Fibroblast of skin of scalp (primary cell): ENCODE measurements around the gene ADGRG1. TPM values are rescaled to one million over a fixed set of nuclear protein-coding genes. Genes with fewer than 3 reads are reported as not detected.
"Not testable (repeated sequence)": the region's sequence is repeated elsewhere in the genome, so short reads cannot be mapped to it uniquely, and the experiment has no call there.

Experiments
- DNase-seq: peaks from one replicate; pipeline ENCODE4 v3.0.0-alpha.2; 2013
- polyA plus RNA-seq, 2 experiments: library from polyadenylated mRNA; unstranded; fragments of 120-200 nt; gene quantifications; one replicate each; pipeline ENCODE4 v1.2.1, GENCODE V29; 2013; ENCODE audit not compliant: insufficient read length in 2 of 2

ADGRG1 gene
- polyA plus RNA-seq (2013, experiment 1 of 2; ENCODE audit: insufficient read length) = 1.8 TPM
- polyA plus RNA-seq (2013, experiment 2 of 2; ENCODE audit: insufficient read length) = 4.1 TPM

- DNase-seq = peak; percentile 95
Measured at GRCh38 chr16:57628008-57628781, at the start of gene ADGRG1. TSS of gene ADGRG1 (plus strand) at chr16:57628630. CDS start at chr16:57650288, 21,658 bp downstream.

GRCh38 chr16:57579361-57579665 lies 49.1 kb upstream of the ADGRG1 start:
- DNase-seq = no peak

- DNase-seq = no peak
Measured at GRCh38 chr16:57585051-57585687, 43.3 kb upstream of the ADGRG1 start.

- no peak for DNase-seq
Measured at GRCh38 chr16:57588831-57589230, 39.6 kb upstream of the ADGRG1 start.

GRCh38 chr16:57589374-57589773 lies 39.1 kb upstream of the ADGRG1 start:
- DNase-seq = no peak

- DNase-seq = peak; percentile 44
Measured at GRCh38 chr16:57590654-57591085, 37.8 kb upstream of the ADGRG1 start.

DNA sequence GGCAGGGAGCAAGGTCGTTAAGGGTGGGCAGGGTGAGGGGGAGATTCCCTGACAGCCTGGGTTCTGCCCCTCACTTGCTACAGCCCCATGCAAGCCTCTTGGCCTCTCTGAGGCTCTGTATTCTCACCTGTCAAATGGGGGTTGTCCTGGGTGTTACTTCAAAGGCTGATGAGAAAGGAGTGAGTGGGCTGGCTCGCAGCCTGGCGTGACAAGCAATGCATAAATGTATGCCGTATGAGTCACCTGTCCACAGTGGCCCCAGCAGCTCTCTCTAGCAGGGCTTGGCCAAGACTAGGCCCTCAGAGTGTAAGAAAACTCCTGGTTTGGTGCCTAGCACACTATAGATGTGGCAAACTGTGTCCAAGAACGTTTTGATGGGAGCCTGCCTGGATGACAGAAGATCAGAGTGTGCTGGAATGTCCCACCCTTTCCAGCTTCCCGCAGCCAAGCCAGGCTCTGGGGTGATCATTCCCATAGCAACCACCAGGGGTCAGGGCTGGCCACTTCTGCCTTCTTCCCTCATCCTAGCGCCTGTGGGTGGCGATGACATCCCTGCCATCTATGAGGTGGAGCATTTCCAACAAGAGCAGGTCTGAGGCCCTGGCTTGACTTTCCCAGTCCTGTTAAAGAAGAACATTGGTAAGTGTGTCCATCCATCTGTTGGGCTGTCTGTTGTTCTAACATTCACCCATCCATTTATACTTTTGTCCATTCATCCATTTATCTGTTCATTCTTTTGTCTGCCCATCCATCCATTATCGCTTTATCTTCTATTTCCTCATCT lies 37.2 kb upstream of the ADGRG1 start:
- DNase-seq = peak; percentile 72

DNA sequence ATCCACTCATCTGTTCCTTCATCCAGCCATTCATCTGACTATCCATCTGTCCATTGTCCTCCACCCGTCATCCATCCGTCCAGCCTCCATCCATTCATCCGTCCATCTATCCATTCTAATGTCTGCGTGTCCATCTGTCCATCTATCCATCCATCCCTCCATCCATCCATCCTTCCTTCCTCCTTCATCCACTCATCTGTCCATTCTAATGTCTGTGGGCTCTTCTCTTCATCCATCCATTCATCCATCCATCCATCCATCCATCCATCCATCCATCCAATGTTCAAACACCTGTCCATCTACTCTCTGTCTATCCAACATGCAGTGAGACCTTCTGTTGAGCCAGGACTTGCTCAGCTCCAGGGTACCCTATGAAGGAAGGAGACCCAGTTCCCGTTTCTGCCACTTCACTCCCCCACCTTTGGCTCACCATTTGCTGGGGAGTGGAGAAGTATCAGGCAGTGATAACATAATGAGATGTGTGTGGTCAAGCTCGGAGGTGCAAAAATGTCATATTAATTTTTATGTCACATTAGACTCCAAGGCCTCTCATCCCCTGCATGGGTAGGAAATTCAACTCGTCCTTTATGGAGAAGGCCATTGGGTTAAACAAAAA lies 36.5 kb upstream of the ADGRG1 start:
- DNase-seq = no peak

- DNase-seq = no peak
Measured at GRCh38 chr16:57592591-57593003, 35.8 kb upstream of the ADGRG1 start.

- DNase-seq = no peak
Measured at GRCh38 chr16:57593021-57593420, 35.4 kb upstream of the ADGRG1 start.

DNA sequence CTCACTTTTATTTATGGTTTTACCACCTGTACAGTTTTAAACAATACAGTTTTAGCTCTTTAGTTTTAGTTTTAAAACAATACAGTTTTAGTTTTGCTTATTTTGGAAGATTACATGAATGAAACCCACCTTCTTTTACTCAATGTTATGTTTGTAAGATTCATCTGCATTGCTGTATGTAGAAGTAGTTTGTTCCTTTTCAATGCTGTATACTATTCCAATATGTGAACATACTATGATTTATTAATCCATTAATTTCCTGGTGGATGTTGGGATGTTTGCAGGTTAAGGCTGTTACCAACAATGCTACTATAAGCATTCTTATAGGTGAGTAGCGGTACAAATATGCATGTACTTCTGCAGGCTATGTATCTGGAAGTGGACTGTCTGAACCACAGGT lies 34.4 kb upstream of the ADGRG1 start:
- no peak for DNase-seq

GRCh38 chr16:57594531-57595031 lies 33.8 kb upstream of the ADGRG1 start:
- no peak for DNase-seq

DNA sequence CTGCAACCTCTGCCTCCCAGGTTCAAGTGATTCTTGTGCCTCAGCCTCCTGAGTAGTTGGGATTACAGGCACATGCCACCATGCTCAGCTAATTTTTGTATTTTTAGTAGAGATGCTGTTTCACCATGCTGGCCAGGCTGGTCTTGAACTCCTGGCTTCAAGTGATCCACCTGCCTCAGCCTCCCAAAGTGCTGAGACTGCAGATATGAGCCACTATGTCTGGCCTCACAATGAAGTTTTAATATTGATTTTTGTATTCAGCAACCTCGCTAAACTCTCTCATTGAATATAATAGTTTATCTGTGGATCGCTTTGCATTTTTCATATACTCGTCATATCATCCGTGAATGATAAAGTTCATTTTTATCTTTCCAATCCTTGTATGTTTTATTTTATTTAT lies 32.2 kb upstream of the ADGRG1 start:
- DNase-seq = not testable (repeated sequence)

- no peak for DNase-seq
Measured at GRCh38 chr16:57598437-57598836, 30.0 kb upstream of the ADGRG1 start.

GRCh38 chr16:57600048-57600835 lies 28.2 kb upstream of the ADGRG1 start:
- DNase-seq = peak; percentile 24

DNA sequence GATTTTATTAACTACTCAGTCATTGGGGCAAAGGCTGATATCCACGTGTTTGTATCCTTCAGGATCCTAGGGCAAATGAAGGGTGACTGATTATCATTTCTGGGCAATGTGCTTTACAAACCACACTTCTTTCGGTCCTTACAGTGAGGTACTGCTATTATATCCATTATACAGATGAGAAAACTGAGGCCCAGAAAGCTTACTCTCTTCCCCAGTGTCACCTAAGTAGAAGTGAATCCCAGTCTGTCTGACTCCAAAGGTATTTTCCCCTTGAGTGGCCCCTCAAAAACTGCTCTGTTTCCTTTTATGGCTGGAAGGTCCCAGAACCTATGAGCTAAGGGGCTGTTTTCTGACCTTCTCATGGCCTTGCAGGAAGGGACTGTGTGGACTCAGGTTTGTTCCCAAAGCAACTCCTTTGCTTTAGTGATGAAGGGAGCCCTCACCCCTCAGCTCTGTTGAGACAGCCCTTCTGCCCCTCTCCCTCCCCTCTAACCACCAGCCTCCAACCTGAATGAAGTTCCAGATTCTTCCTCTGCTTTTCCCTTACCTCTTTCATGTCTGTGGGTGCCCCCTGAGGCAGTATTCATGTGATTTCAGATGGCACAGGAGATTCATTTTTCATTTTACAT lies 27.4 kb upstream of the ADGRG1 start:
- DNase-seq = no peak

DNA sequence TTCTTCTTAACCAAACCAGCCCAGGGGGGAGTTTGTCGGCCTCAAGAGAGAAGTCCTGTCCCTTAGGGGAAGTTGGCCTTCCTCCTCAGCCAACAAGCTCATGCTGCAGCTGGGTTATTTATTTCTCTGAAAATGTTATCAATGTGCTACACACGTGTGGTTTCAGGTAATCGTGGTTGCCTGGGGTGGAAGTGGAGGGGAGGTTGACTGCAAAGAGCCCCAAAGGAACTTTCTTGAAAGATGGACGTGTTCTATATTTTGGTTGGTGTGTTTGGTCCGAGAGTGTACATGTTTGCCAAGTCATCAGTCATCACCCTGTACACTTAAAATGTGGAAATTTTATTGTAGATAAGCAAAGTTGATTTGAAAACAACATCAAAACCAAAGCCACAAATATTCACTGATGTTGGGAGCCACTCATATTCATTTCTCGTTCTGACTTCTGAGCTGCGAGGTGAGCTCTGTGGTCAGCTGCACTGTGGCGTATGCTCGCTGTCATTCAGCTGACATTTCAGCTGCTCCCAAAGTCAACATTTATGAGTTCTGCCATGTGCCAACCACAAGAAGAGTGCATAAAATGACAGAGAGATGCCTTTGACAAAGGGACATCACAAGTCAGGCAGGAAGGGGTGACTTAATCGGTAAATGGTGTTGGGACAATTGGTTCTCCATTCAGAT lies 26.5 kb upstream of the ADGRG1 start:
- DNase-seq = no peak

- DNase-seq = no peak
Measured at GRCh38 chr16:57603115-57604024, 25.1 kb upstream of the ADGRG1 start.

- no peak for DNase-seq
Measured at GRCh38 chr16:57604177-57604576, 24.3 kb upstream of the ADGRG1 start.
